GM18526 (cell line): ENCODE data around the gene KRT36.

Experiments used
- POLR2A ChIP-seq: IDR thresholded peaks from 3 replicates; pipeline ENCODE4 v1.6.1; 2011; ENCODE audit not compliant: insufficient read length; ENCODE audit errors: extremely low read depth

The KRT36 gene

DNA sequence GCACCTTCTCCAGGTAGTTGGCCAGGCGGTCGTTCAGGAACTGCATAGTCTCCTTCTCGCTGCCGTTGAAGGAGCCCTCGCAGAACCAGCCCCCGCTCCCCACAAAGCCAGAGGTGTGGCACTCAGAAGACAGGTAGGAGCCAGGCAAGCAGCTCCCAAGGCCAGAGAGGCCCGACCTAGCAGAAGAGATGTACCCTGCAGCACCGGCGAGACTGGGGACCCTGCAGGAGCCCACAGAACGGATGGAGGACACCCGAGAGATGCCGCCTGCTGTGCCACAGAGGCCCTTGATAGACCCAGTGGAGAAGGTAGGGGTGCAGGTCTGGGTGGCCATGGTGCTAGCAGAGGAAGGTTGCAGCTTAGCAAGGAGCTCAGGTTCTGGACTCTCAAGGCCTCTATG, at the start of gene KRT36:
Gene KRT36 (minus strand): TSS at position 380 of the 400 bp plus-strand sequence. CDS start 46 bp downstream, at position 334.
- TF ChIP-seq POLR2A = no peak

DNA sequence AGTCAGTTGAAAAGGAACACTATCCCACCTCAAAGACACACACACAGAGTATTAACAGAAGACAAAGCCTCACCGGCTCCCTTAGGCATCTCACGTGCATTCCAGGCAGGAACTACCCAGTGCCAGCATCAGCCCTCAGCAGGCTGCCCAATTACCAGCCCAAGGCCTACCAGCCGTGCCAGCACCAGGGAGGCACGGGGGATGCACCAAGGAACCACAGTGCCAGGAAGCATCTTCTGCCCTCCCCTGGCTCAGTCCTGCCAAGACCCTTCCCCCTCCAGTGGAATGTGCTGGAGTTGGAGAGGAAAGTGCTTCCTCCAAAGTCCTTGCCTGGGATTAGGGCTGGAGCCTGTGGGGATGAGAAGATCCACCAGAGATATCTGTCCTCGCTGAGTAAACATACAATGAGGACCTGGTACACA, 49.4 kb upstream of the KRT36 start:
- TF ChIP-seq POLR2A = no peak

DNA sequence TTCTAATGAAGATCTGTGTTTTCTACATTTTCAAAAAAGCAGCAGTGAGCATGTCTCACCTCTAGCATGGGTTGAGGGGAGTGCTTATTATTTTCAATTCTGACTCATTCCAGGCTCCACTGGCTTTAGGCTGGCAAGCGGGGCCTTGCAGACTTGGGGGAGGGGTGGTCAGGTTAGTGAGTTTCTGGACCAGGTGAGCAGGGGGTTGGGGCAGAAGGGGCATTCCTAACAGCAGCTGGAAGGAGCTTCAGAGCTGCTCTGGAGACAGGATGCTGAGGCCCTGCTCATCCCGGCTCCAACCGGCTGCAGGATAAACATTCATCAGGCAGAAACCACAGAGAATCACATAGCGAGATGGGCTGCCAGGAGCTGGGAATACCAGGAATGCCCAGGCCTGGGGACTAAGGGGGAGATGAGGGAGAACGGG, 48.9 kb upstream of the KRT36 start:
- no peak for TF ChIP-seq POLR2A

- TF ChIP-seq POLR2A = no peak
Measured at GRCh38 chr17:41537990-41538389, 48.3 kb upstream of the KRT36 start.

GRCh38 chr17:41537614-41537954, 47.9 kb upstream of the KRT36 start:
- no peak for TF ChIP-seq POLR2A

DNA sequence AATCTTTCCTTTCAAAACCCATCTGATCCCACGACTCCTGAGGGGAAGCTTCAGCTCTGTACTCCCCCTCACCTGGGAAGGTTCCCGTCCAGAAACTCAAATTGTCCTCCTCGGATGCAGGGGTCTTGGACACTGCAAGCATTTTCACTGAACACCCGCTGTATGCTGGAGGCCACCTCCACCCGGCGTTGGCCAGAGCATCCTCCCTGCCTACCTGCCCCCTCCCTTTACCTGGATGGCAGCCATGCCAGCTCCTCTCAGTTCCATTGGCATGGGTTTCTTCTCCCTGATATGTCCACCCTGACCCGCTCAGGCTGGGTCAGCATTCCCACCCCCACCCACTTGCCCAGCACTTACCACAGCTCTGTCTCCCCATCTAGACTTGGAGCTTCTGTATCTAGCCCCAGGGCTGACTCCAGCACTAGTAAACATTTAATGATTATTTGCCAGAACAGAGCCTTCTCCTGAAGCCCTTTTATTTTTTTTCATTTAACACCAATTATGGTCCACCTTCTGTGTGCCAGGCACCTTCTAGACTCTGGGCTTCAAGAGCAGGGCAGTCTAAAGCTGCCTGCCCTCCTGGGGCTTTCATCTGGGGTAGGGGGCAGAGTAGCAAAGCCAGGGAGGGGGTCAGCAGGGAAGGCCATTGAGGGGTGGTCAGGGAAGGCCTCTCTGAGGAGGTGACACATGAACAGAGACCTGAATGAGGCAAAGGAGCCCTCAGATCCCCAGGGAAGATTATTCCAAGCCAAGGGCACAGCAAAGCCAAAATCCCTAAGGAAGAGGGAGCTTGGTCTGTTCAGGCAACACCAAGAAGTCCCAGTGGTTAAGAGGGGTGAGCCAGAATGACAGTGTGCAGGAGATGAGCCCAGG, 47.3 kb upstream of the KRT36 start:
- TF ChIP-seq POLR2A = no peak

GRCh38 chr17:41535764-41536481, 46.2 kb upstream of the KRT36 start:
- no peak for TF ChIP-seq POLR2A

DNA sequence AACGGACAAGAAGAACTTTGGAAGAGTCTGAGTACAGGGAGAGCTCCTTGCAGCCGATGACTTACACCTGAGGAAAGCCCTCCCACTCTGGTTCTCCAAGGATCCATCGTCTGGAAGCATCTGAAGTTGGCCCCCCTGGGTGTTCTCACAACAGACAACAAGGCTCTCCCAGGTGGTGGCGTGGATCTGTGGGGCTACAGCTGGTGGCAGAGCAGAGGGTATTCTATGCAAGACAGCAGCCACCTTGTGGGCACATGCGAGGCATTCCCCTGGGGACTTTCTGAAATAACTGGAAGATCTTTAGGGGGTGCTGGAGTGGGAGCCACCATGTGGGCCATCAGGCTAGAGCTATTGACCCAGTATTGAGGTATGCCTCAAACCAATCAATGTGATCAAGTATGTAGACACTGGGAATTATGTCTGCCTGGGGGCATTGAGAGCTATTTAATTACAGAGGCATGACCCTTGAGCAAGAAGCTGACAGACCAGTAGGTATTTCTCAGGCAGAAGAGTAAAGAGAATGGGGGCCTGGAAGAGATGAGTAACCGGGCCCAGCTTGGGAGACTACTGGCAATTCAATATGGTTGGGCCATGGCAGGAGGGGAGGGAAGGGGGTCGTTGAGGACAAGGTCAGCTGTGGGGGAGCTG, 45.3 kb upstream of the KRT36 start:
- no peak for TF ChIP-seq POLR2A

DNA sequence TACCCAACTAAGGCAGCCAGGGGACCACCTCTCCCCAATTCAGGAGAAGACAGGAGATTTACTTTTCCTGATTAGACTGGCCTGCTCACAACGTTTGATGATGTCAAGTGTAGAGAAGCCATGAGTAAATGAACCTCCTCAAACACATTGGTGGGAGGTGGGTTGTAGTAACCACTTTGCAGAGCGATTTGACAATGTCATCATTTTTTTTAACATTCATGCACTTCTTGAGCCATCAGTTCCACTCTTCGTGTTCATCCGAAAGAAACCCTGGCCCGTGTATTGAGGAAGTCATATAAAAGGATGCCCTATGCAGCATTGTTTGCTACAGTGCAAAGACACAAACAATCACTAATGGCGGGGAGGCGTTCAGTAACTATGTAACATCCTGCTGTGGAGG, 43.9 kb upstream of the KRT36 start:
- TF ChIP-seq POLR2A = no peak

- TF ChIP-seq POLR2A = no peak
Measured at GRCh38 chr17:41532947-41533570, 43.3 kb upstream of the KRT36 start.

- no peak for TF ChIP-seq POLR2A
Measured at GRCh38 chr17:41531993-41532392, 42.3 kb upstream of the KRT36 start.

GRCh38 chr17:41530062-41531048, 40.6 kb upstream of the KRT36 start:
- TF ChIP-seq POLR2A = no peak

- no peak for TF ChIP-seq POLR2A
Measured at GRCh38 chr17:41529491-41529915, 39.8 kb upstream of the KRT36 start.

DNA sequence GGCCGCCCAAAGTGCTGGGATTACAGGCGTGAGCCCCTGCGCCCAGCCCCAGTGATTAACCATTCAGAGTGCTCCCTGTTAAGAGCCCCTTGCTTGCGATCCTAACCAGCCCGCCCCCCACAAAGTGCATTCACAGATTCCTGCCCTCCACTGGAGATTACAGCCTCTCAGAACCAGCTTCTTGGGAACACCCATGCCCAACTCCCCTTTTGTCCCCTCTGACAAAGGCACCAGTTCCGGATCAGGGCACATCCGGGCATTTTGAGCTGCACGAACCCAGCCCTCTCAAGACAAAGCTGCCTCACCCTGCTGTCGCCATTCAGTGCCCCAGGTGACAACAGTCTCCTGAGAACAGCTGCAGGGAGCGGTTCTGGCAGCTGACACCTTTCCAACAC, 39.2 kb upstream of the KRT36 start:
- no peak for TF ChIP-seq POLR2A
